GM21717 (cell line): Measurements from ENCODE around the gene GYS2.

ENCODE experiments used
- ATAC-seq: cut with Tn5 transposase; IDR thresholded peaks from one replicate; pipeline ENCODE4 v1.9.1; 2021; ENCODE audit warnings: mild to moderate bottlenecking, moderate library complexity; ENCODE audit not compliant: unreplicated experiment

The GYS2 gene

DNA sequence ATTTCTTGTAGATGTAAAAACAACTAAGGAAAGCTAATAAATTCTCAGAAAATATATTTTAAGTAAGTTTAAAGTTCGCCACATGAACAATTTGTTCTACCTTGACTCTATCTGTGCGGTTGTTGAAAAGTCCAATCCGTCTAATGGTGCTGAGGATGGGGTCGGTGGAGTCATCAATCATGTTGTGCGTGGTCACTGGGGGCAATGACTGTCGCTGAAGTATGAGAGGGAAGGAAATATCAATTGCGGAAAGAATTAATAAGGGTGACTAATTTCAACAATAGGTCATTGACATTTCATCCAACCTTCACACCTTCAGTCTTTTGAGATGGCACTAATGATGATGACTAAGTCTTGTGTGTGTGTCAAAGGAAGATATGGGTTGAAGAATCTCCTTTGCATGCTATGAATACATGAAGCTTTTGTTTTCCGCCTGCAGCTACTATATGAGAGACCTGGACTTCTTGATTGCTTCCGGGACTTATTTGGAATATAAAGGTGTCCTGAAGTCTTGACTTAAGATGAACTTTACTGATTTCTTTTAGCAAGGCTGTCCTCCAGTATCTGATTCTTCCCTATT is 46.5 kb downstream of the GYS2 start:
- ATAC-seq = no peak

DNA sequence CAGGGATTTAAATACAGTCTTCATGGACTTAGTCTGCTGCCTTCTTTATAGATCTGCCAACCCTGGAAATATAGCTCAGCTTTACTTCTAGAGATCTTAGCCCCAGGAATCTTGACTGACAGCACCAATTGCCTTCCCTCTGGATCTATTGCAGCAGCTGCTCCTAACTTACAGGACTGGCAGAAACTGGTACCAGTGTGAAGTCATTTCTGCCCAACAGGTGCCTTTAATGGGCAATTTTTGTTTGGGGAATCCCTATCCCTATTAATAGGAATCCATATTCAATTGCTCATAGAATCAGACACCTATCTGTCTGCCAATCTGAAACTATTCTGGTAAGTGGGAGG is 51.3 kb downstream of the GYS2 start:
- no peak for ATAC-seq

DNA sequence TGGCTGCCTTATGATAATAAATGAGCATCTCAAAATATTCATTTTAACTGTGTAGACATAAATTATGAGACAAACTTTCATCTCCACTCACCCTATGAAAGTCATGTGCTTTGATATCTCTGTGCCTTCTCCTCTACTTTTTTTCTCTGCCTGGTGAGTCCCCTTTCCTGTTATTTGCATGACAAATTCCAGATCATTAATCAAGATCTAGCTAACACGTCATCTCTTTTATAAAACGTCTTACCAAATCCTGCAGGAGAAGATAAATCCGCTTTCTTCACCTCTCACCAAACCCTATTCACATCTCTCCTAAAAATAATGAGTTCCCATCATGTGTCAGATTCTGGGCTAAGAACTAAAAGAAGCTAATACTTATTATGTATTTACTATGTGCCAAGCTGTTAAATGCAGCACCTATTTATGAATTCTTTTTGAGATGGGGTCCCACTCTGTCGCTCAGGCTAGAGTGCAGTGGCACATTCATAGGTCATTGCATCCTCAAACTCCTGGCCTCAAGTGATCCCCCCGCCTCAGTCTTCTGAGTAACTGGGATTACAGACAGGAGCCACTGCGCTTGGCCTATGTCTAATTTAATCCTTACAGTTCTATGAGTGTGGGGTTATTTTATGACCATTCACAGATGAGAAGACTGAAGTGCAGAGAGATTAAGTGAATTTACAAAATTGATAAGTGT is 51.9 kb downstream of the GYS2 start:
- ATAC-seq = no peak

DNA sequence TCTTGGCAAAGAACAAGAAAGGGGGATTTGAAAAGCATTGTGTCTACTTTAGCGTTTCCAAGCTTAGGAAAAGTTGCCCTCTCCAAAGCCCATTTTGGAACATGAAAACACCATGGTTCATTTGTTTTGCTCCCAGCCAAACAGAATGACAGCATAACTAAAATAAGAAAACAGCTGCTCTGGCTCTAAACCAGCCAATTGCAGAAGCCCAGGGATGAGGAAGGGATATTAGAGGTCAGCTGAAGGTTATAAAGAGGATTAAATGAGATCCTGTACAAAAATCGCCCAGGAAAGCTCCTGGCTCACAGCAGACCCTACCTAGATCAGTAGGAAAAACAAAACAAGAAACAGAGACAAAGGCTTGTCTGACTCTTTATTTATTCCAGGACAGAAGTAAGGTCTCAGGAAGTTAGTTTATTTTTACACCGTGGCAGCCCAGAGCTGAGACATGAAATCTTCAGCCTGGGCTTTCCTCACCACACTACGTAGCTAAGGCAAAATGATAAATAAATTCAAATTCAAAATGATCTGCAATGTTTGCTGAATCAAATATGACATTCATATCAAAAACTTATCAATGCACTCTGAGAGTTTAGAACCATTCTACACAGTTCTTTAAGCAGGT is 52.7 kb downstream of the GYS2 start:
- no peak for ATAC-seq

DNA sequence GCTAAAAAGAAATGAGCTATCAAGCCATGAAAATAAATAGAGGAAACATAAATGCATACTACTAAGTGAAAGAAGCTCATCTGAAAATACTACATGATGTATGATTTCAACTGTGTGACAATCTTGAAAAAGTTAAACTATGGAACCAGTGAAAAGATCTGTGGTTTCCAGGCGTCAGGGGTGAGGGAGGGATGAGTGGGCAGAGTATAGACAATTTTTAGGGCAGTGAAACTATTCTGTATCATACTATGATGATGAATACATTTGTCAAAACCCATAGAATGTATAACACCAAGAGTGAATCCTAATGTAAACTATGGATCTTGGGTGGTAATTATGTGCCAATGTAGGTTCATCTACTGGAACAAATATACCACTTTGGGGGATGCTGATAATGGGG is 57.2 kb downstream of the GYS2 start:
- no peak for ATAC-seq

DNA sequence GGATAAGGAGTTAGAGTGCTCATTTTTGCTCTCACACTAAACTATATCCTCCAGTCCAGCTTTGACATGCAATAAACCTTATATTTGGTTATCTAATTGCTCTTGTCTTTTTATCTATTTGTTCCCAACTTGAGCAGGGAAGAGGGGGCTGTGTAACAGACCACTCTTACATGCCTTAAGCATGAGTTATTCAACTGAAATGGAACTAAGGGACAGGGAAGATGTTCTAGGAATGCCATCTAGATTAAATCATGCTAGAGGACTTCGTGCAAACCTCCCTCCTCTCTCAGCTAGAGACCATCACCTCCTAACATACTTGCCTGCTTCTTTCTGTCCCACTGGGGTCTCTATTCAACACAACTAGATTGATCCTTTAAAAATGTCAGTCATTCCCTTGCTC is 57.9 kb downstream of the GYS2 start:
- no peak for ATAC-seq

DNA sequence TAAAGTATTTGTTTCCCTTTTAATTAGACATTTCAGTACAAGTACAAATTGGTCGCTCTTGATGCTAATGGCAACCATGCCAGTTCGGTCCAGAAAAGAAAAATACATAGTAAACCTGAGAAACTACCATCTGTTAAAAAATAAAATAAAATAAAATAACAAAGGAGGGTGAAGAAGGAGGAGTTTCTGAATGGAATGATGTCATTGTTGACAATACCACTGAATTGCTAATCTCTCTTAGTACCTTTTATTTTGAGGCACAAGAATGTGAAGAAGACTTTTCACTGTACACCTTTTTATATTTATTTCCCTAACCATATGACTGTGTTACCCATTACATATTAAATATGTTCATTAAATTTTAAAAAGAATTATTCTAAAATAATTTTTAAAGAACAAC is 59.1 kb downstream of the GYS2 start:
- ATAC-seq = no peak

DNA sequence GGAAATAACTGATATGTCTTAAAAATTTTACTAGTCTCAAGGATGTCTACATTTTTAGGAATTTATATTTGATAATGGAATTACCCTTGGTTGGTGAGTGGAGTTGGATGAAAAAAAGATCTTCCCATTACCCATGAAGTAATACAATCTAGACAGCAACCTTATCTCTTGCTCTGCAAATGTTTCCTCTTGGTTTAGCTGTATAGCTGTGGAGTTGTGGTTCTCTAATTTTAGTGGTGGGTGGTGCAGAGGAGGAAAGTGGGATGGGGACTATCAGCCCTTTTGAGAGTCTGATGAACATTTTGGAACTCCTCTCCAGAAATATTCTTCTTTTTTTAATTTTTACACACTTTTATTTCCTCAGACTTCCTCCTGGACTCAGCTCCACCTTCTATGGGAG is 61.5 kb downstream of the GYS2 start:
- no peak for ATAC-seq

DNA sequence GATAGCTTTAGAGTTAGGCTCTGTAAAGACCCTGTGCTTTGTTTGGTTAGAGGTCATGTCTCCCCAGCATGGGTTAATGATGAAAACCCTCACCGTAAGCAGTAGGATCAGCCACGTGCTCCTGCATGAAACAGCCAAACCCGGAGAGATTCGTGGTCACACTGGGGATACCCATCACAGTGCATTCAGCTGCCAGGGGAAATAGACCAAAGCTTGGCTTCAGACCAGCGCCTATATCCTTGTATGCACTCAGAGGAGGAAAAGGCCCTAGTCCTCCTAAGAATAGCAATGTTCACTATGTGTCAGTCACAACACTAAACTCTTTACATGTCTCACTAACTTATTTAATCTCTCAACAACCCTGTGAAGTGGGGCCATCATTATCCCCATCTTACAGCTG is 62.2 kb downstream of the GYS2 start:
- no peak for ATAC-seq

DNA sequence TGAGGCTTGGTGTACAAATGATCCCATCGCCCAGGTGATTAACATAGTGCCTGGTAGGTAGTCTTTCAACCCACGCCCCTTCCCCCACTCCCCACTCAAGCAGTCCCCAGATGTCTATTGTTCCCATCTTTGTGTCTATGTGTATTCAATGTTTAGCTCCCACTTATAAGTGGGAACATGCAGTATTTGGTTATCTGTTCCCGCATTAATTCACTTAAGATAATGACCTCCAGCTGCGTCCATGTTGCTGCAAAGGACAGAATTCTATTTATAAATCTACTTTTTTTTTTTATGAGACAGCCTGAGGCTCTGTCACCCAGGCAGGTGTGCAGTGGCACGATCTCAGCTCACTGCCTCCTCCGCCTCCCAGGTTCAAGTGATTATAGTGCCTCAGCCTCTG is 62.9 kb downstream of the GYS2 start:
- no peak for ATAC-seq

DNA sequence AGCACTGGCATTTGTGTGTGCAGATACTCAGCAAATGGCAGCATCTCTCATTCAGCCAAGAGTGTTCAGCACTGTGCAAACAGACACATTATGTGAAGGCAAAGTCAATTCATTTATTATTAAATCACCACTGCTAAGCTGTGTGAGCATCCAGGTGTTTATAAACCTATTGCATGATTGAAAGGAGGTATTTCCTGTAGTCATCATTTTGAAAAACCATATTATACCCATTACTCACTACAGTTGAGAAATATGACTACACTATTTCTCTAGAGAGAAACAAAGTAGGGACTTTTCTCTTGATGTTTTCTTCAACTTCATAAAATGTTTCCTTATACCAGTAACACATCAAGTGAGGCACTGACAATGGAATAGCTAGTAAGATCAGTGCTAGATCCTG is 64.8 kb downstream of the GYS2 start:
- no peak for ATAC-seq

DNA sequence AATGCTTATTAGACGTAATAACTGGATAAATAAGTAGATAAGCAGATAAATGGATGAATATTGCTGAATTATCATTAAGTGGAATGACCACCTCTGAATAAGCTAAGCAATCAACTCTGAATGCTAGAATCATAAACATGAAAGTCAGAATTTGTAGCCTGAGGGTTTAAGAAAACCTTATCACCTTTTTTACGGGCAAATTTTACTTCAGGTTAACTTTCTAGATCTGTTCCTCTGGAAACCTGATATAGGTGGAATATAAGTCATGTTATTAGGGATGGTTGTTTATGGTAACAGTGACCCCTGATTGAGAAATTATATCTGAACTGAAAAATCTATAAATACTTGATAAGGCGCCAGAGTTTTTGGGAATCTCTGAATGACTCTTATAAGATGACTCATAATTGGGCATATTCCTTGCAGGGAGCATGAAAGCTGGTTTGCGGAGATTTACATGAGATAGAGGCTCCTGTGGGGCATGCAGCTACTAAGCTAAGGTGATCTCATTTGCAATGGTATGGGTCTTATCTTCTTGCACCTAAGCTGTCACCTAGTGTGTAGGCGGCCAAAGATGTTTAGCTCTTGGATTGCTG is 66.5 kb downstream of the GYS2 start:
- no peak for ATAC-seq

DNA sequence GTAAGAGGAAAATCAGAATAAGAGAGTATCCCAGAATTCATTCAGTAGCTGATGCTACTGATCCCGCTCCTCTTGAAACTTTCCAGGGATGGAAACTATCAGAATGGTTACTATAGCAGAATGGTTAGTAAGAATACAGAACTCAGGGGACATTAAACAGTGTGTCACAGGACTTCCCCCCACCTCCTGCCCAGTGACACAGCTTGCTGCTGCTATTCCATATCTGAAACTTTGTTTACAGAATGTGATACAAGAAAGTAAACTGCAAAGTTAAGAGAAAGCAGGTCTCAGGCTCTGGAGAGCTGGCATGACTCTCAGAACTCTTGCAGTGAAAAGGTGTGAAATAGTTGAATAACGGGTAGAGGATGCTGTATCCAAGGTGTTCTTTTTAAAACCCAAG is 75.2 kb downstream of the GYS2 start:
- no peak for ATAC-seq

DNA sequence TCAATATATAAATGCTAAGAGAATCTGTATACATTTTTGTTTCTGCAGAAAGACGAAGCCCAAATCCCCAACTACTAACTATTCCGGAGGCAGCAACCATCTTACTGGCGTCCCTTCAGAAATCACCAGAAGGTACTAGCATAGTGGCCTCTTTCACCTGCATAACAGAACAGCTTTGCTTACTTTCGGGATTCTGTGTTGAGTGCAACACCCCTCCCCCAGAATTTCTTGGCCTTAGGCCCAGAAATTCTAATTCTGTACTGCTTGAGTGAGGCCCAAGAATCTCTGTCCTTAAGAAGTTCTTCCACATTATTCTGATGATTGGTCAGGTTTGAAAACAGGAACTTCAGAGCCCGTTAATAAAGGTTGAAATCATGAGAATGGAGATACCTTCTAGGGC is 75.7 kb downstream of the GYS2 start:
- no peak for ATAC-seq

DNA sequence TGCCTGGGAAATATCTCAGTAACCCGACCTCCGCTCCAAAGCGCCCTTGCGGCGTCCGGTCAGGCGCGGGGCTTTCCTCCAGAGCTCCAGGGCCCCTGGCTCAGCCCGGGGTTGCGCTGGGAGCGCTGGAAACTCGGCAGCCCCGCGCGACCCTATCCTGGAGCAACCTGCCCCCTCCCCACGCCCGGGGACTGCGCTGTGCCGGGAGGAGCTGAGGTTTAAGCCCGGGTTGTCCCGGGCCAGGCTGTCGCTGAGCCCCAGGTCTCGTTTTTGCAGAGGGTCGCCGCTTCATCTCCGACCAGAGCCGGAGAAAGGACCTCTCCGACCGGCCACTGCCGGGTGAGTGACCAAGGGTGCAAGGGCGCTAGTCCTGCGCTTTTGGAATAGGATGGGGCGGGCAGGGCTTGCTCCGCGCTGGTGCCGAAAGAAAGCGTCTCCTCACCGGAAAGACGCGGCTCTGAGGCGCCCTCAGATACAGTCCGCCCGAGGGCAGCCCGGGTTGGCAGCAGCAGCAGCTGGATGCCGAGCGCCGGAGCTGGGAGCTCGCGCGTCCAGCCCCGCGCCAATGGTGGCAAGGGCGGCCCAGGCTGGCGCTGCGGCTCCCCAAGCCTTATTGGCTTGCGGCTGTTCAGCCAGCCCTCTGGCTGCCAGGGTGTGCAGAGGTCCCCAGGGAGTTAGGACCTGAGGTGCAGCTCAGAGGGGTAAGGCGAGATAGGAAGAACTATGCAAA is 77.0 kb downstream of the GYS2 start:
- peak; percentile 97 for ATAC-seq

DNA sequence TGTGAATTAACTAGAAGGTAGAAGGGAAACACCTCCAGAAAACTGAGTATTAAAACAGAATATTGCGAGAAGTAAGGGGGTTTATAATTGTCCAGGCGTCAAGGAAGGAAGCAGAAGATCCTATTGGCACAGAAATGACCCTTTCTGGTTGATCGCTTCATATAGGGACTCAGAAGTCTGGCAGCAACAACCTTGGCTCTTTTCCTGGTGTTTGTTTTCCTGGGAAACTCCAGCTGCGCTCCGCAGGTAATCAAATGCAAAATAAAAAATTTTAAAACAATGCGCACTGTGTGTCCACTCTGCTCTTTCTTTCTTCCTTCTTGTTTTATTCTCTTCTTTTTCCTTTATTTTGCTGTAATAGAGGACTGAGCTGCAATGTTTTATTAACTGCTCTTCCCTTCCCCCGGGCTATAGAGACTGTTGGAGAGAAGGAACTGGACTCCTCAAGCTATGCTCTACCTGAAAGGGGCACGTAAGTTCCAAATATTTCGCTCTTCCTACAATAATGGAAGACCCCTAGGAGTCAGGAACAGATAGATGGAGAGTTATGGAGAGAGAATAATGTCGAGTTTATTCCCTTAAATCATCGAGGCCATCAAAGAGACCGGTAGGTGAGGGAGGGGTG is 77.8 kb downstream of the GYS2 start:
- ATAC-seq = no peak

DNA sequence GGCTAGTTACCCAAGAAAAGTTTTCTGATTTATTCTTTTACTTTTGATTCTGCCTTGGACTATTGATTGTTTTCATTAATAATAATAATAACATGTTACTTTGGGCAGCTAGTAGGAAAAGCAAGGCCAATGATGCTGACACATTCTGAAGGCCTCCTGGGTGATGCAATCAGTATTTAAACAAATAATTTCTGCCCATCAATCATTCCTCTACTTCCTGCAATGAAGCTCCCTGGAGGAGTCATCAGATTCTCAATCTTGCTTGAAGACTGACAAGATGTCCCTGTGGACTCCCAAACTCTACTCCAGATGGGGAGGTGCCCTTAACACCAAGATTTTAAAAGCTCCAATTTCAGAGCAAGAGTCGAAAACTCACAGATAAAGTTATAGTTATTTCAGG is 78.6 kb downstream of the GYS2 start, which contains the start of gene SPX:
SPX (plus strand) TSS at position 244 of the 400 bp plus-strand sequence. CDS start 177 bp downstream, outside the sequence.
- no peak for ATAC-seq

DNA sequence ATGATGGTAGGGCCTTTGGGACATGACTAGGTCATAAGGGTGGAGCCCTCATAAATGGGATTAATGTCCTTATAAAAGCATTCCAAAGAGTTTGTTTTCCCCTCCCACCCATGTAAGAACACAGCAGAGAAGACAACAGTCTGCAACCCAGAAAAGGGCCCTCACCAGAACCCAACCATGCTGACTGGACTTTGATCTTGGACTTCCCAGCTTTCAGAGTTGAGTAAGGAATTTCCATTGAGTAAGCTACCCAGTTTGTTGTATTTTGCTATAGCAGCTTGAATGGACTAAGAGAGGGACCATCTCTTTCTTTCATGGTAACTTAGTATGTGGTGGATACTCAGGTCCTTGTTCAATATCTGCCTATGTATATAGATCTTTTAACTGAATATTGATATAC is 81.5 kb downstream of the GYS2 start:
- ATAC-seq = no peak

DNA sequence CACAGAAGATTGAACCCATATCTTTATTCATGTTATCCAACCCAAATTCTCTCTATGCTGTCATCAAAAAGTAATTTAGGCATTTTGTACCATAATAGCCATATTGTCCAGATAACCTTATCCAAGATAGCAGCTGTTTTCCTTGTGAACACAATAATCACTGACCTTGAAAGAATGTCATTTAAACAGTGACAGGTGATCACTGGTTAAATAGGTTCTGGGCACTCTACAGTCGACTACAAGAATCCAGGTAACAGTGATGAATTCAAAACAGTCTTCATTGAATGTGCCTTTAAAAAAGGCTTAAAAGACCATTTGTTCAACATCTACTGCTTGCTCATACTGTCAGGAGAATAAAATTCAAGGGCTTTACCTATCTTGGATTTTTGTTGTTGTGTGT is 83.1 kb downstream of the GYS2 start:
- no peak for ATAC-seq

DNA sequence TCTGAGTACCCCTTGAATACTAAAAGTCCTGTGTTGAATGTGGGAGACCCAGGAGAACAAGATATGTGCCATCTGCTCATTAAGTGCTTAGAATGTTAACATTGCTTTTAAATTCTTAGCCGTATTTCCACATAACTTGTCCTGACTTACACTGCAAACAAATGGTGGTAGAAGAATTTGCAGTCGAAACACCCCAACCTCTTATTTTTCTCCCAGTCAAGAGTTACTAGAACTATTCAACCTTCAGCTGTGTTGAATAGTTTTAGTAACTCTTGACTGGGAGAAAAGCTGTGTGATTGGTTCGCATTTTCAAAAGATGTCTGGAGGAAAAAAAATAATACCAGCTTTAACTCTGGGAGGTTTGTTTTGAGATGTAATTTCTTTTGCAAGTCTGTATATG is 86.2 kb downstream of the GYS2 start:
- ATAC-seq = no peak

DNA sequence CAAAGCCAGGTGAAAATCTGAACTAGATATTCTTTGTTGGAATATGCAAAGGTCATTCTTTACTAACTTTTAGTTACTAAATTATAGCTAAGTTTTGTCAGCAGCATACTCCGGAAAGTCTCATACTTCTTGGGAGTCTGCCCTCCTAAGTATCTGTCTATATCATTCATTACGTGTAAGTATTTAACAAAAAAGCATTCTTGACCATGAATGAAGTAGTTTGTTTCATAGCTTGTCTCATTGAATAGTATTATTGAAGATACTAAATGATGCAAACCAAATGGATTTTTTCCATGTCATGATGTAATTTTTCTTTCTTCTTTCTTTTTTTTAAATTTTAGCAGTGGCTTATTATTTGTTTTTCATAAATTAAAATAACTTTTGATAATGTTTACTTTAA is 88.4 kb downstream of the GYS2 start:
- no peak for ATAC-seq
